Measurements from ENCODE around the gene MMD2. TPM values are rescaled to one million over a fixed set of nuclear protein-coding genes. Genes with fewer than 3 reads are reported as not detected.
A peak's percentile ranks its signal among the peaks of the same experiment; 100 is the strongest.

The MMD2 gene, protein sequence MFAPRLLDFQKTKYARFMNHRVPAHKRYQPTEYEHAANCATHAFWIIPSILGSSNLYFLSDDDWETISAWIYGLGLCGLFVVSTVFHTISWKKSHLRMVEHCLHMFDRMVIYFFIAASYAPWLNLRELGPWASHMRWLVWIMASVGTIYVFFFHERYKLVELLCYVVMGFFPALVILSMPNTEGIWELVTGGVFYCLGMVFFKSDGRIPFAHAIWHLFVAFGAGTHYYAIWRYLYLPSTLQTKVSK
- total RNA-seq: under 1 TPM in 1 of 2 donors, not detected in 1; 0.19 TPM

DNA sequence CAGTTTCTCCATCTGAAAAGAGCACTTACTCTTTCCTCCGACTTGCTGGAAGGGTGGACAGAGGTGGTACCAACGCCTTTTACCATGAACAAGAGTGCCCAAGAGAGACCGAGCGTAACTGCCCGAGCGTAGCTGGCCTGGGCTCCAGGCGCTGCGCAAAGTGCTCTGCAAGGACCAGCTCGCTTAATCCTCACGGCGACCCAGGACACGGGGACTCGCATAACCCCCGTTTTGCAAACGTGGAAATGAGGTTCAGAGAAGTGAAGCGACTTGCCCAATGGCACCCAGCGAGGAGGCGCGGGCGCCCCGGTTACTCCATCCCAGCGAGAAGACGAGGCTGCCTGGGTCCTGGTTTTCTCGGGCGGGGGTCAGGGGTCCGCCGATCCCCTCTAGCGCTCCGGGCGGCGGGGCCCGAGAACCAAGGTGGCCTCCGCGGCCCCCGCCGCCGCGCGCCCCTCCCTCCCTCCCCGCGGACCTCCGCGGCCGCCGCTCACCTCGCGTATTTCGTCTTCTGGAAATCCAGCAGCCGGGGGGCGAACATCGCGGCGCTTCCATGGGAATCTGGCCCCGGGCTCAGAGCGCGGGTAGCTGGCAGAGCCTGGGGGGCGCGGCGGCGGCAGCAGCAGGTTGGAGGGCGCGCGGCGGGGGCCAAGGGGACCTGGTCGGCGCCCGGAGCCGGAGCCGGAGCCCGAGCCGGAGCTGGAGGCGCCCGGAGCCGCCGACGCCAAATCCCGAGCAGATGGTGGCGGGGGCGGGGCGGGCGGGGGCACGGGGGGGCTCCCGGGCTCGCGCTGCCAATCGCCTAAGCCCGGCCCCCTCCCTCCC, at the start of gene MMD2:
Gene MMD2 (minus strand): TSS at position 711 of the 825 bp plus-strand sequence. CDS start 170 bp downstream, at position 541.
- DNase-seq (ENCODE audit: low spot score): no peak
- Histone ChIP-seq H3K9me3 (peaks cover 0 to 6% of the 10 kb centered on the region in 2 donors), H3K36me3 (no peaks in the 10 kb centered on the region), H3K27ac (no peak within 1 kb of the TSS), H3K4me3 (peak within 1 kb of the TSS; percentile 29 to 53), H3K4me1 (peaks cover 0 to 12% of the 10 kb centered on the region in 2 donors), H3K27me3 (peaks cover 4 to 19% of the 10 kb centered on the region in 2 donors)
- TF ChIP-seq, protein P1, sequence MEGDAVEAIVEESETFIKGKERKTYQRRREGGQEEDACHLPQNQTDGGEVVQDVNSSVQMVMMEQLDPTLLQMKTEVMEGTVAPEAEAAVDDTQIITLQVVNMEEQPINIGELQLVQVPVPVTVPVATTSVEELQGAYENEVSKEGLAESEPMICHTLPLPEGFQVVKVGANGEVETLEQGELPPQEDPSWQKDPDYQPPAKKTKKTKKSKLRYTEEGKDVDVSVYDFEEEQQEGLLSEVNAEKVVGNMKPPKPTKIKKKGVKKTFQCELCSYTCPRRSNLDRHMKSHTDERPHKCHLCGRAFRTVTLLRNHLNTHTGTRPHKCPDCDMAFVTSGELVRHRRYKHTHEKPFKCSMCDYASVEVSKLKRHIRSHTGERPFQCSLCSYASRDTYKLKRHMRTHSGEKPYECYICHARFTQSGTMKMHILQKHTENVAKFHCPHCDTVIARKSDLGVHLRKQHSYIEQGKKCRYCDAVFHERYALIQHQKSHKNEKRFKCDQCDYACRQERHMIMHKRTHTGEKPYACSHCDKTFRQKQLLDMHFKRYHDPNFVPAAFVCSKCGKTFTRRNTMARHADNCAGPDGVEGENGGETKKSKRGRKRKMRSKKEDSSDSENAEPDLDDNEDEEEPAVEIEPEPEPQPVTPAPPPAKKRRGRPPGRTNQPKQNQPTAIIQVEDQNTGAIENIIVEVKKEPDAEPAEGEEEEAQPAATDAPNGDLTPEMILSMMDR (IDR thresholded peaks at IDR 0.05): no peak

DNA sequence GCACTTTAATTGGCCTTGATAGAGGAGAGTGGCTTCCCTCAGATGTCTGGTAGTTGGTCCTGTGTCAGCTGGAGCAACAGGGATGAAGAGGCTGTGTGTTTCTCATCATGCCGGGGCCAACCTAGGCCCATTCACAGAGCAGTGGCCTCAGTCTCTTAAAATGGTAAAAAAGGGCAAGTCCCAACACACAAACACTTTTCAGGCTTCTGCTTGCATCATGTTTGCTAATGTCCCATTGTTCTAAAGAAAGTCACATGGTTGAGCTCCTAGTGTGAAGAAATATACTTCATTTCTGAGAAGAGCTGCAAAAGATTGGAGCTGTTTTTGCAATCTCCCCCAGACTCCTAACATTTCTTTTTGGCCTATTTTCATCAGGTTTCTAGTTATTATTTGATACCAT, 46.1 kb upstream of the MMD2 start:
- Histone ChIP-seq H3K4me1 (no peaks in the 10 kb centered on the region), H3K4me3 (no peak overlapping the region), H3K36me3 (no peaks in the 10 kb centered on the region), H3K9me3 (no peaks in the 10 kb centered on the region), H3K27me3 (no peaks in the 10 kb centered on the region), H3K27ac (no peak overlapping the region)
- TF ChIP-seq, protein P1 (IDR thresholded peaks at IDR 0.05): no peak
- DNase-seq (ENCODE audit: low spot score): no peak

DNA sequence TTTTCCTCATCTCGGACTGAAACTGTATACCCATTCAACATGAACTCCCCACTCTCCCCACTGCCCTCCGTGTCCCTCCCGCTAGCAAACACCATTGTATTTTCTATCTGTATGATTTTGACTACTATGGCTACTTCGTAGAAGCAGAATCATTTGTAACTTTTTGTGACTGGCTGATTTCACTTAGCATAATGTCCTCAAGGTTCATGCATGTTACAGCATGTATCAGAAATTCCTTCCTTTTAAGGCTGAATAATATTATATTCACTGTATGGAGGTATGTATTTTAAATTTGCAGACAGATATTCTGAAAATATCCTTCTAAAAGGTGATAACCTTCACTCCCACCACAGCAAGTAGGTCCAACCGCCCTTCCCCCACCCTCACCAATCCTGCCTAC, 42.9 kb upstream of the MMD2 start:
- TF ChIP-seq, protein P1 (IDR thresholded peaks at IDR 0.05): no peak
- H3K27ac ChIP-seq: no peak overlapping the region
- no peak for DNase-seq (ENCODE audit: low spot score)
- H3K36me3 ChIP-seq: peaks cover 6% of the 10 kb centered on the region
- H3K9me3 ChIP-seq: no peaks in the 10 kb centered on the region
- H3K4me3 ChIP-seq: no peak overlapping the region
- H3K4me1 ChIP-seq: no peaks in the 10 kb centered on the region
- H3K27me3 ChIP-seq: no peaks in the 10 kb centered on the region

DNA sequence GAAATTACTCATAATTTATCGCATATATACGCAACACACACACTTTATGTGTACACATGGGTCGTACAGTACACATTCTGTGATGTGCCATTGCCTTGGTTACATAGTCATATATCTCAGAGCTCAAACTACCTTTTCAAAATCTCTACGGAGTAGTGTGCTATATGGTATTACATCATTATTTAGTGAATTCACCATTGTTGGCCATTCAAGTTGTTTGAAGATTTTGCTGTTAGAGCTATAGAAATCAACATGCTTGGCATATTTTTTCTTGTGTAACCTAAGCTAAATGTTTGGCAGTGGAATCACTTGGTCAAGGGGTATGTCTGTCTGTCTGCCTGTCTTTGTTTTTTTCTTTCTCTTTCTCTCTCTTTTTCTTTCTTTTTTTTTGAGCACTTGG, 42.0 kb upstream of the MMD2 start:
- Histone ChIP-seq H3K9me3 (no peaks in the 10 kb centered on the region), H3K27ac (no peak overlapping the region), H3K4me3 (no peak overlapping the region), H3K36me3 (peaks cover 13% of the 10 kb centered on the region), H3K27me3 (no peaks in the 10 kb centered on the region), H3K4me1 (no peaks in the 10 kb centered on the region)
- no peak for DNase-seq (ENCODE audit: low spot score)
- TF ChIP-seq, protein P1 (IDR thresholded peaks at IDR 0.05): no peak

DNA sequence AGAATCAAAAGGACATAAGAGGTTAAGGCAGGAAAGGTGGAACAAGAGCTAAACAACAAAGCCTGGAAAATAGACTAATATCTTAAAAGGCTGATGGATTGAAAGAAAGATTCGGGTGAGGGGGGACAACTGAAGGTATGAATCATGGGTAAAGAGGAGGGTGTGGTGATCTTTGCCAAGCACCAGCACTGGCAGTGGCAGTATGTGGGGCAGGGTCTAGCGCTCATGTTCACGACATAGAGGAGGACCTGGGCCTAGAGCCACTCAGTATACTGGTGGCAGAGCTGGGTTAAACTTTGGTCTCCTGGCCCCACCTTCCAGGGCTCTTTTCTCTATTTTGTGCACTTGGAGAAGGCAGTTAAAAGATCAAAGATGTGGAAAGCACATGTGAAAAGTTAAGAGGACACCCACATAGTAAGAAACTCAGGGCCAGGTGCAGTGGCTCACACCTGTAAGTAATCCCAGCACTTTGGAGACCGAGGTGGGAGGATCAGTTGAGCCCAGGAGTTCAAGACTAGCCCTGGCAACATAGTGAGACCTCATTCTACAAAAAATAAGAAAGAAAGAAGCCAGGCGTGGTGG, 40.5 kb upstream of the MMD2 start:
- Histone ChIP-seq H3K9me3 (no peaks in the 10 kb centered on the region), H3K4me1 (no peaks in the 10 kb centered on the region), H3K36me3 (peaks cover 21% of the 10 kb centered on the region), H3K4me3 (no peak overlapping the region), H3K27me3 (no peaks in the 10 kb centered on the region), H3K27ac (no peak overlapping the region)
- no peak for DNase-seq (ENCODE audit: low spot score)
- TF ChIP-seq, protein P1 (IDR thresholded peaks at IDR 0.05): no peak
